NCI-H1436 (cell line): ENCODE results near the gene MCOLN3.
"Not testable (repeated sequence)": the region's sequence is repeated elsewhere in the genome, so short reads cannot be mapped to it uniquely, and the experiment has no call there.

Experiments used
- DNase-seq: peaks from one replicate; lab custom pipeline; 2025; lab: John Stamatoyannopoulos, UW

Gene MCOLN3

GRCh38 chr1:84991097-84991920 lies 57.0 kb downstream of the MCOLN3 start:
- DNase-seq, result no peak

GRCh38 chr1:84988588-84988987 lies 59.7 kb downstream of the MCOLN3 start:
- DNase-seq, result no peak

DNA sequence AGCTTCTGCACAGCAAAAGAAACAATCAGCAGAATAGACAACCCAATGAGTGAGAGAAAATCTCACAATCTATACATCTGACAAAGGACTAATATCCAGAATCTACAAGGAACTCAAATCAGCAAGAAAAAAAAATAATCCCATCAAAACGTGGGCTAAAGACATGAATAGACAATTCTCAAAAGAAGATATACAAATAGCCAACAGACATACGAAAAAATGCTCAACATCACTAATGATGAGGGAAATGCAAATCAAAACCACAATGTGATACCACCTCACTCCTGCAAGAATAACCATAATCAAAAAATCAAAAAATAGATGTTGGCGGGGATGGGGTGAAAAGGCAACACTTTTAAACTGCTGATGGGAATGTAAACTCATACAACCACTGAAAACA lies 61.7 kb downstream of the MCOLN3 start:
- DNase-seq, result not testable (repeated sequence)

GRCh38 chr1:84985365-84985764 lies 62.9 kb downstream of the MCOLN3 start:
- no peak for DNase-seq

DNA sequence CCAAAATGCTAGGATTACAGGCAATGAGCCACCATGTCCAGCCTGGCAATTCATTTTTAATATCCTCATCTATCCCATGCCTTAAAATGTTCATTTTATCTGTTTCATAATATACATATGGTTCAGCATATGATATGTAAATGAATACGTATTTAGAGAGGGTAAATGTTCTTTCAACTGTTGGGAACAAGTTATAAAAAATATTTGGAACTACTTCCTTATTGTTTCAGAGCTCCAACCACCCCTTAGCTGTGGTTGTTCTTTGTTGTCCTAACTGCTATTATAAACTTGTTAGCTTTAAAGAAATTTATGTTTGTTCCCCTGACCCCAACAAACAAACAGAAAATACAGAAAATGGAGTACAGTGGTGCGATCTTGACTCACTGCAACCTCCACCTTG lies 65.9 kb downstream of the MCOLN3 start:
- DNase-seq, result no peak

- no peak for DNase-seq
Observed at GRCh38 chr1:84975035-84975434, 73.3 kb downstream of the MCOLN3 start.

DNA sequence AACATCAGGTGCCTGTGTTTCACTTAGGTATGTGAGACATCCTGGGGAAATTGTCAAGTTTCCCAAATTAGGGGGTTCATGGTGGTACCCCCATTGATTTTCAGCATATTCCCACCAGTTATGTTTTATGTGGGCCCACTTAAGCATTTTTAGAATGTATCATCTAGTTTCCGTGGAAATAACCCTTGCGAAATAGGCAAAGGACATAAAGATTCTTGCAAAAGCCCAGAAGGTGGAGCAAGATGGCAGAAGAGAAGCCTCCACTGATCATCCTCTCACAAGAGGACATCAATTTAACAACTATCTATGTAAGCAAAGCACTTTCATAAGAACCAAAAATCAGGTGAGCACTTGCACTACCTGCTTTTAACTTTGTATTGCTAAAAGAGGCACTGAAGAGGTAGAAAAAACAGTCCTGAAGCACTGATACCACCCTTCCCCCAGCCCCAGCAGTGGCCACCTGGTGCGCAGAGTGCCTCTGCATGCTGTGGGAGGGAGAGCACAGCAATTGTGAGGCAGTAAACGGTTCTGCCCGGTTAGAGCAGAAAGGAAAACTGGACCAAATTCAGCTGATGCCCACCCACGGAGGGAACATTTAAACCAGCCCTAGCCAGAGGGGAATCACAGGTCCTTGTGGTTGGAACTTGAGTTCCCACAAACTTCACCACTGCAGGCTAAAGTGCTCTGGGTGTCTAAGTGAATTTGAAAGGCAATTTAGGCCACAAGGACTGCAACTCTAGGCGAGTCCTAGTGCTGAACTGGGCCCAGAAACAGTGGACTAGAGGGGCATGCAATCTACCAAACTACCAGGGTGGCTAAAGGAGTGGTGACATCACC lies 74.6 kb downstream of the MCOLN3 start:
- DNase-seq, result no peak

- no peak for DNase-seq
Observed at GRCh38 chr1:84972377-84972987, 75.8 kb downstream of the MCOLN3 start.

- no peak for DNase-seq
Observed at GRCh38 chr1:84971957-84972356, 76.3 kb downstream of the MCOLN3 start.

DNA sequence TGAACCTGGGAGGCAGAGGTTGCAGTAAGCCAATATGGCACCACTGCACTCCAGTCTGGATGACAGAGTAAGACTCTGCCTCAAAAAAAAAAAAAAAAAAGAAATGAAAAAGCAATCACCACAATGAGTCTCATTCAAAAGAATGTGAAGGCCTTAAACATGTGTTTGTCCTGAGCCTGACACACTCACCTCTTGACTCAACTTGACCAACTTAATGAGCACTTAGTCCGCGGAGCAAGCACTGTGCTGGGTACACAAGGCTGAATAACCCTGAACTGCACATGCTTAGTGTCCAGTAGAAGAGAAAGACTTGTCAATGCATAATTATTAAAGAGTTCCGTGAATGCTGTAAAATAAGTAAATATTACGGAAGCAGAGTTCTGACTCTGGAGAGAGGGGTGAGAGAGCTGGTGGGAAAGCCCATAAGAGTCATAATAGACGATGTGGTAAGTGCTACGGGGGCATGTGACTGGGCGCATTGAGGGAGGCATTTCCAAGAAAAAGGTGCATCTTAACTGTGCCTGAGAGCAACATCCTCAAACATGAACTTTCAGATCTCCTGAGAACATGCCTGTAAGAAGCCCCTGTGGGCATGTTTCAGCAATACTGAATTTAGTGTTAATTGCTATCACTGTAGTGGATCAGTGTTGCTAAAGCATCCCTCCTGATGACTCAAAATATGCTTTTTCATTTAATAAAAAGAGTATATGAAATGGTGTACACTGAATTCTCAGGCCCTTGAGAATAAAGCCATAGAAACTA lies 78.6 kb downstream of the MCOLN3 start:
- DNase-seq, result no peak

GRCh38 chr1:84968865-84969264 lies 79.4 kb downstream of the MCOLN3 start:
- no peak for DNase-seq

DNA sequence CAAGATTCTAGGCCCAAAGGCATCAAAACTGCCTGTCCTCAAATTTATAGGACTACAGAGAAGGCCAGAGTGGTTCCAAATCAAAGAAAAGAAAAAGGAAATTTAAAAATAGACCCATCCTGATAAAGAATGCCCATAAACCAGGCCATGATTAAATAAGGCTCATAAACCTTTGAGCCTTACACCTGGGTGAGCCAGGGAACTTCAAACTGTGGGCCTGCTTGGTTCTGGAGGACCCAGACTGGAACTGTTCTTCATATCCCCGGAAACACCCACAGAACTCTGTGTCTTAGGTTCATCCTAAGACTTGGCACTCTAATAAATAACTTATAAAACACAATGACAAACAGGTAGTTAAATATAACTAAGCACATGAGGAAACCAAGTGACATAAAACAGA lies 80.2 kb downstream of the MCOLN3 start:
- no peak for DNase-seq
